Lower lobe of right lung (tissue), 2 donors: ENCODE results near the gene KRT40. TPM values are rescaled to one million over a fixed set of nuclear protein-coding genes. Genes with fewer than 3 reads are reported as not detected.

Experiments used
- ATAC-seq, 2 donors: fragments of 200-7000 bp; cut with Tn5 transposase; one replicate each; pipeline ENCODE4 v1.9.1; 2020 to 2022; ENCODE audit warnings: mild to moderate bottlenecking in 2 of 2, moderate library complexity in 2 of 2
- DNase-seq: peaks from one replicate; pipeline ENCODE4 v3.0.0-alpha.2; 2020
- H3K27ac ChIP-seq: fragments of 200-600 bp; one replicate; pipeline ENCODE4 v1.8.0; 2022
- H3K27me3 ChIP-seq: fragments of 200-600 bp; one replicate; pipeline ENCODE4 v1.8.0; 2022; ENCODE audit warnings: low read depth
- H3K36me3 ChIP-seq: fragments of 200-600 bp; one replicate; pipeline ENCODE4 v1.8.0; 2022; ENCODE audit warnings: mild to moderate bottlenecking
- H3K4me1 ChIP-seq: fragments of 200-600 bp; one replicate; pipeline ENCODE4 v1.8.0; 2022
- H3K4me3 ChIP-seq: fragments of 200-600 bp; one replicate; pipeline ENCODE4 v1.8.0; 2022; ENCODE audit warnings: mild to moderate bottlenecking
- H3K9me3 ChIP-seq: fragments of 200-600 bp; one replicate; pipeline ENCODE4 v1.8.0; 2022
- intact Hi-C: fragments of 100-400 bp; cut with DNase I; formaldehyde crosslinking; loops from one replicate; pipeline ENCODE4 v1.11.0; 2022
- total RNA-seq: library from RNA; stranded (reverse); fragmentation: NEBNext Ultra II Directional; extraction: Animal tissue kit (Norgen Biotek cat#: 25700); gene quantifications from one replicate; pipeline ENCODE4 v1.2.1, GENCODE V29; 2021
- TF ChIP-seq, protein P1 (sequence below): fragments of 200-600 bp; IDR thresholded peaks from one replicate; pipeline ENCODE4 v1.8.0; 2022; ENCODE audit warnings: antibody characterized with exemption, mild to moderate bottlenecking
- donor health status: DM: no; HTN: yes; CAD: no; lungs with severe emphysema.

Gene KRT40
- total RNA-seq, 1 donor from 2014 or later, result 0.27 TPM

GRCh38 chr17:41013181-41013580 lies 29.1 kb upstream of the KRT40 start:
- Histone ChIP-seq H3K27ac (no peak overlapping the region), H3K9me3 (no peaks in the 10 kb centered on the region)
- TF ChIP-seq, protein P1, sequence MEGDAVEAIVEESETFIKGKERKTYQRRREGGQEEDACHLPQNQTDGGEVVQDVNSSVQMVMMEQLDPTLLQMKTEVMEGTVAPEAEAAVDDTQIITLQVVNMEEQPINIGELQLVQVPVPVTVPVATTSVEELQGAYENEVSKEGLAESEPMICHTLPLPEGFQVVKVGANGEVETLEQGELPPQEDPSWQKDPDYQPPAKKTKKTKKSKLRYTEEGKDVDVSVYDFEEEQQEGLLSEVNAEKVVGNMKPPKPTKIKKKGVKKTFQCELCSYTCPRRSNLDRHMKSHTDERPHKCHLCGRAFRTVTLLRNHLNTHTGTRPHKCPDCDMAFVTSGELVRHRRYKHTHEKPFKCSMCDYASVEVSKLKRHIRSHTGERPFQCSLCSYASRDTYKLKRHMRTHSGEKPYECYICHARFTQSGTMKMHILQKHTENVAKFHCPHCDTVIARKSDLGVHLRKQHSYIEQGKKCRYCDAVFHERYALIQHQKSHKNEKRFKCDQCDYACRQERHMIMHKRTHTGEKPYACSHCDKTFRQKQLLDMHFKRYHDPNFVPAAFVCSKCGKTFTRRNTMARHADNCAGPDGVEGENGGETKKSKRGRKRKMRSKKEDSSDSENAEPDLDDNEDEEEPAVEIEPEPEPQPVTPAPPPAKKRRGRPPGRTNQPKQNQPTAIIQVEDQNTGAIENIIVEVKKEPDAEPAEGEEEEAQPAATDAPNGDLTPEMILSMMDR, result no peak

DNA sequence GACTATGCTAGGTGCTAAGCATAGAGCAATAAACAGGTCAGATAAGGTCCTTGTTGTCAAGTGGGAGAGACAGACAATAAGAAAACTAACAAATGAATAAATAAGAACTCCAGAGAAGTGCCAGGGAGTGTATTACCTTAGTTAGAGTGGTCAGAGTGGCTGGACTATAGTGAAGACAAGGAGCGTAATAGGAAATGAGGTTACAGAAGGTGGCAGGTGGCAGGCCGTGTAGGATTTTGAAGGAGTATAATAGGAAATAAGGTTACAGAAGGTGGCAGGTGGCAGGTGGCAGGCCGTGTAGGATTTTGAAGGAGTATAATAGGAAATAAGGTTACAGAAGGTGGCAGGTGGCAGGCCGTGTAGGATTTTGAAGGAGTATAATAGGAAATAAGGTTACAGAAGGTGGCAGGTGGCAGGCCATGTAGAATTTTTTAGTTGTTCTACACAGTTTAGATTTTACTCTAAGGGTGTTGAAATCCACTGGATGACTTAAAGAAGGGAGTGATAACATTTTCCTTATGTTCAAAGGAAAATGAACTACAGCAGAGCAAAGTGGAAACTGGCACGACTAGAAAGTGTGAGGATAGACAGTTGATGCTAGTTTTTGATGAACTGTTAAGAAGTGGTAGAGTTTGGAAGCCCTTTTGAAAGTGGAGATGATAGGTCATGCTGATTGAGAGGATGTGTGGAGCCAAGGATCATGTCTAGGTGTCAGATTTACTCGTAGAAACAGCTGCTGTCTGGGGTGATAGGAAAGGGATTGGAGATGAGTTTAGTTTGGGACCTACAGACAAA lies 28.4 kb upstream of the KRT40 start:
- Histone ChIP-seq H3K4me1 (no peaks in the 10 kb centered on the region), H3K27ac (no peak overlapping the region), H3K9me3 (no peaks in the 10 kb centered on the region), H3K36me3 (no peaks in the 10 kb centered on the region), H3K4me3 (no peak overlapping the region), H3K27me3 (no peaks in the 10 kb centered on the region)
- TF ChIP-seq, protein P1, result no peak
- intact Hi-C loops, result no loop called here
- no peak for DNase-seq
- ATAC-seq, result no peak

More at GRCh38 chr17:41013181-41013580, 29.1 kb upstream of the KRT40 start:
- intact Hi-C loops, result no loop called here
- Histone ChIP-seq H3K4me1 (no peaks in the 10 kb centered on the region), H3K4me3 (no peak overlapping the region), H3K36me3 (no peaks in the 10 kb centered on the region), H3K27me3 (no peaks in the 10 kb centered on the region)
- ATAC-seq, result no peak
- no peak for DNase-seq

DNA sequence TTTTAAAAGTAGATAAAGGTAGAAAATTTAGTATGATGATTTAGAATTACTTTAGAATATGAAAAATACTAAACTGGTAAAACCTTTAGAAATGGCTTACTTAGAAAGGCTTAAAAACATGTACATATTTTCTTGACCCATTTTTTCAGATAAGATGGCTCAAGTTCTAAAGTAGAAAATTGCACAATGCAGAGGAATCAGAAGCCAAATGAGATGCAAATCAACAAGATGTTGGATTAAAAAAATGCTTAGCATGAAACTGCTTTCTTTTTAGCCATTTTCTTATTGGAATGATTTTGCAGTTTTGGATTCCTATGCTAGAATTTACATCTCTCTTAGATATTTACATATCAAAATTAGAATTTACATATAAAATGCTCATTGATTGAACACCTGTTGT lies 26.3 kb upstream of the KRT40 start:
- Histone ChIP-seq H3K36me3 (no peaks in the 10 kb centered on the region), H3K9me3 (no peaks in the 10 kb centered on the region), H3K4me3 (no peak overlapping the region), H3K27me3 (no peaks in the 10 kb centered on the region), H3K4me1 (no peaks in the 10 kb centered on the region), H3K27ac (no peak overlapping the region)
- no peak for DNase-seq
- TF ChIP-seq, protein P1, result no peak
- ATAC-seq, result no peak
- intact Hi-C loops, result no loop called here

GRCh38 chr17:41009936-41010335 lies 25.8 kb upstream of the KRT40 start:
- DNase-seq (no peak), ATAC-seq (no peak)
- TF ChIP-seq, protein P1, result no peak
- no peak overlapping the region for H3K4me3 ChIP-seq
- no peaks in the 10 kb centered on the region for H3K4me1 ChIP-seq
- intact Hi-C loops, result no loop called here
- H3K36me3 ChIP-seq, result no peaks in the 10 kb centered on the region
- H3K9me3 ChIP-seq, result no peaks in the 10 kb centered on the region
- no peaks in the 10 kb centered on the region for H3K27me3 ChIP-seq
- no peak overlapping the region for H3K27ac ChIP-seq

DNA sequence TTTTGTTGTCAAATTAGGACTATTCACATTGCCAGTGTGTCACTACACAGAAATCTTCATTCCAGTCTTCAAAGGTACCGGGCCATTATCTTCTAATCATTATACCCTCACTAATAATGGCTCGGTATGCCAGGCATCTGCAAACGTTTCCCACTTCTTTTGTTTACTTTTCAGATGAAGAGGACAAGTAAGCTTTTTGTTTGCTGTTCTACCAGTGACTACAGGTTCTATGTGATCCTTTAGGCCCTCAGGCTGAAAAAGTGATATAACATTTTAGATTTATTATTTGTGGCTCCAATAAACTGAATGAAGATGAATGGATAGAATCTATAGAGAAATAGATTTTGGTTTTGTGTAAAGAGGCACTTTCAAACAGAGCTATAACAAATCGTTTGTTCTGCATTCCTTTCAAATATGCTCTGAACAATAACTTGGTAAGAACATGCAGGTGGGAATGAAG lies 25.2 kb upstream of the KRT40 start:
- intact Hi-C loops, result no loop called here
- TF ChIP-seq, protein P1, result no peak

More for the DNA sequence above, 25.2 kb upstream of the KRT40 start:
- no peak overlapping the region for H3K27ac ChIP-seq
- DNase-seq (no peak), ATAC-seq (peak; percentile 59 to 91)
- H3K27me3 ChIP-seq, result no peaks in the 10 kb centered on the region
- H3K9me3 ChIP-seq, result no peaks in the 10 kb centered on the region
- no peak overlapping the region for H3K4me3 ChIP-seq
- H3K4me1 ChIP-seq, result no peaks in the 10 kb centered on the region
- H3K36me3 ChIP-seq, result no peaks in the 10 kb centered on the region
